Measurements from ENCODE around the gene BICC1.
A peak's percentile ranks its signal among the peaks of the same experiment; 100 is the strongest.

BICC1 gene

DNA sequence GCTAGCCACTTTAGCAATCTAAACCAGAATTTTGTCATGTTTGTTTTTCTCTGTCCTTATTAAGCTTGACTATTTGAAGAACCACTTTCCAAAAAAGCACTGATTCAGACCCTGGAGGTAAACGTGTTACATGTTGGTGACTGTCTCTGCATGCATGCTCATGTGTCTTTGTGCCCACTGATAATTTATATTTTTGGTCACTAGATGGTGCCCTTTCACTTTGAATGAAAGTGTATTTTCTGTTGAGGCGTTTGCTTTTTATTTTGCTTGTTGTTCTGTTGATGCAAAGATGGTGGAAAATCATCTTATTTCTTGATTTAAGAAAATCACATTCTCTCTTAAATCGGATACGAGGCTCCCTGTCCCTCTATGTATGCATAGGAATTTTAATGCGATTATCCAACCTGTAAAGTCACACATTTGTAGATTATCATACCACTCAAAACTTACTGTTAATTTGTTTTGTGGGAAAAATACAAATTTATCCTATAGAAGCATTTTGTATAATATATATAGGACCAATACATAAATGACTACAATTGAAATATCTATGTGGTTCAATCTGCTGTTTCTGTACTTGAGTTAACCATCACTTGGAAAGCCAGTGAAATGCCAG is 269.3 kb downstream of the BICC1 start:
- H3K14ac ChIP-seq (ENCODE audit: low read length), result no peak overlapping the region
- no CpG with 5 or more reads among the region's 5 CpGs for WGBS, 2 donors (ENCODE audit: extremely low coverage in 2 of 2, insufficient read length in 2 of 2, insufficient replicate concordance in 1 of 2)
- no peak overlapping the region for H3K4ac ChIP-seq (ENCODE audit: low read length)
- no peak overlapping the region for H3K4me3 ChIP-seq (ENCODE audit: low read length in 2 of 2)
- H3K79me1 ChIP-seq (ENCODE audit: low read depth, low read length), result no peaks in the 10 kb centered on the region
- H3K4me1 ChIP-seq (ENCODE audit: control insufficient read depth in 2 of 2, insufficient read depth in 1 of 2, low read depth in 1 of 2, low read length in 2 of 2), result peaks cover 0 to 5% of the 10 kb centered on the region in 2 donors
- no peak overlapping the region for H3K23ac ChIP-seq (ENCODE audit: low read depth, low read length, poor library complexity)
- no peak overlapping the region for H2BK15ac ChIP-seq (ENCODE audit: low read length)
- no peak overlapping the region for H3K18ac ChIP-seq (ENCODE audit: low read length)
- H2AK5ac ChIP-seq (ENCODE audit: low read depth, low read length), result no peak overlapping the region
- H4K8ac ChIP-seq (ENCODE audit: low read depth, low read length), result no peak overlapping the region
- H3K9ac ChIP-seq (ENCODE audit: low read depth, low read length, poor library complexity), result no peak overlapping the region
- H2AFZ ChIP-seq (ENCODE audit: low read length), result peak overlapping the region; percentile 74
- peak; percentile 51 for DNase-seq (ENCODE audit: low spot score)
- H2BK120ac ChIP-seq (ENCODE audit: low read depth, low read length), result no peak overlapping the region
- H2BK12ac ChIP-seq (ENCODE audit: low read length), result no peak overlapping the region
- H3K27ac ChIP-seq (replicated peaks; ENCODE audit: low read length), result no peak overlapping the region
- no peaks in the 10 kb centered on the region for H3K27me3 ChIP-seq (ENCODE audit: control insufficient read depth in 3 of 3, insufficient read depth in 3 of 3, low read depth in 1 of 3, low read length in 3 of 3)
- H3K4me2 ChIP-seq (ENCODE audit: insufficient read depth, low read length, poor library complexity, severe bottlenecking), result no peak overlapping the region
- no peak overlapping the region for H4K91ac ChIP-seq (ENCODE audit: low read depth, low read length, poor library complexity)
- no peaks in the 10 kb centered on the region for H3K36me3 ChIP-seq (replicated peaks in 1 of 2; ENCODE audit: control insufficient read depth in 2 of 2, insufficient read depth in 2 of 2, low read length in 2 of 2)
- H3K9me3 ChIP-seq (replicated peaks in 1 of 2; ENCODE audit: control insufficient read depth in 2 of 2, insufficient read depth in 1 of 2, low read depth in 1 of 2, low read length in 2 of 2), result no peaks in the 10 kb centered on the region
- H2BK5ac ChIP-seq (ENCODE audit: low read length), result no peak overlapping the region

DNA sequence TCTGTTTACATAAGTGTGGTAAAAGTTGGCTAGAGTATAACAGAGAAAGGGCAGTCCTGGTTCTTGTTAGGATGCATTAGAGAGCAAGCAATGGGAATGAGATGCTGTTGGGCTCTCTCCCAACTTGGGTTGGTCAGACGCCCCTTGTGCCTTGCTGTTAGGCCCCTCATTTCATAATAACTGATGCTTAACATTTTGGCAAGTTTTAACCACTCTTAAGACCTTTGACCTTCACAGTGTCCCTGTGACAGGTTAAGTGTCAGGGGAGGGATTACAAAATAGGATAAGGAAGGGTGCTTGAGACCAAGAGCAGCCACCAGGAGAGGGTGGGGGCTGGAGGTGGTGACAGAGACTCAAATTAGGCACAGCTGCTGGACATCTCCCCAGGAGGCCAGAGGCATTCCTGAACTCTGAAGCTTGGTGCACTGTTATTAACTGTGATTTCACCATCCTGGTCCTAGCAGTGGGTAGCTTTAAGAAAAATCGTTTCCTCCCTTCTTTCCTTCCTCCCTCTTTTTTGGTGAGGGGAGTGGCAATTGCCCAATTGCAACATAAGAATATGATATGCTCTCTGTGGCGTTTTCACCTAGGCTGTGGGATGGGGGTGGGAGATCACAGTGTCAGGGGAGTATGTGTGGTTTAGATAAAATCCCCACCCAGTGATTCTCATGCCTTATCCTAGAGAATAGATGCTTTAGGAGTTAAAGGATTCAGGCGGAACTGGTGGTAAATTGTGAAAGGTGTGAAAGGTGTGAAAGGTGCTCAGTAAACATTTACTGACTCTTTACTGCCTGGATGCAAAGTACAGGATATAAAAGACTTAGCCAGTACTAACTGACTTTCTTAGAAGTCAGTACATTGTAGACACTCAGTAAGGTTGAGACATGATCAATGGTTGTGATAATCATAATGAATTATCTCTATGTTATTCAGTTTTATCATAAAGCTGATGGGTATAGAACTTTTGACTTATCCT is 270.5 kb downstream of the BICC1 start:
- peaks cover 0 to 5% of the 10 kb centered on the region in 2 donors for H3K4me1 ChIP-seq (ENCODE audit: control insufficient read depth in 2 of 2, insufficient read depth in 1 of 2, low read depth in 1 of 2, low read length in 2 of 2)
- H3K27me3 ChIP-seq (ENCODE audit: control insufficient read depth in 3 of 3, insufficient read depth in 3 of 3, low read depth in 1 of 3, low read length in 3 of 3), result no peaks in the 10 kb centered on the region

DNA sequence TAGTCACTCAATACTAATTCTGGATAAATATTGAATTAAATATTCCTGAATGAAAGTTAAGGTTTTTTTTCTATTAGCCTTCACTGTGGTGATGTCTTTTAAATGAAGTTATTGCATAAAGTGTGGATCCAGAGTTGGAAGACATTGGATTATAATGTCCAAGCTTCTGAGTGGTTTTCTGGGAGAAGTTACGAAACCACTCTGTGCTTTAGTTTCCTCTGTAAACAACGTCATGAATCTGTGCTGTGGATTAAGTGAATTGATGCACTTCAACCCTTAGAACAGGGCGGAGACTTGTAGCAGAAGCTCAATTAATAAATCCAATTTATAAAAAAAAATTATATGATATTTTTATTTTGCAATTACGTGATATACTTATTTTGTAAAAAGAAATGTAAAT is 271.7 kb downstream of the BICC1 start:
- H2AFZ ChIP-seq (ENCODE audit: low read length), result no peak overlapping the region
- no CpG with 5 or more reads among the region's 4 CpGs for WGBS, 2 donors (ENCODE audit: extremely low coverage in 2 of 2, insufficient read length in 2 of 2, insufficient replicate concordance in 1 of 2)
- H3K27ac ChIP-seq (replicated peaks; ENCODE audit: low read length), result no peak overlapping the region
- H3K27me3 ChIP-seq (ENCODE audit: control insufficient read depth in 3 of 3, insufficient read depth in 3 of 3, low read depth in 1 of 3, low read length in 3 of 3), result no peaks in the 10 kb centered on the region
- no peak overlapping the region for H3K14ac ChIP-seq (ENCODE audit: low read length)
- H2BK15ac ChIP-seq (ENCODE audit: low read length), result no peak overlapping the region
- DNase-seq (ENCODE audit: low spot score), result no peak
- no peaks in the 10 kb centered on the region for H3K79me1 ChIP-seq (ENCODE audit: low read depth, low read length)
- no peak overlapping the region for H4K91ac ChIP-seq (ENCODE audit: low read depth, low read length, poor library complexity)
- H2BK120ac ChIP-seq (ENCODE audit: low read depth, low read length), result no peak overlapping the region
- no peaks in the 10 kb centered on the region for H3K9me3 ChIP-seq (replicated peaks in 1 of 2; ENCODE audit: control insufficient read depth in 2 of 2, insufficient read depth in 1 of 2, low read depth in 1 of 2, low read length in 2 of 2)
- no peak overlapping the region for H3K4me3 ChIP-seq (ENCODE audit: low read length in 2 of 2)
- H3K4me2 ChIP-seq (ENCODE audit: insufficient read depth, low read length, poor library complexity, severe bottlenecking), result no peak overlapping the region
- H3K4ac ChIP-seq (ENCODE audit: low read length), result no peak overlapping the region
- H2BK5ac ChIP-seq (ENCODE audit: low read length), result no peak overlapping the region
- no peak overlapping the region for H3K23ac ChIP-seq (ENCODE audit: low read depth, low read length, poor library complexity)
- no peaks in the 10 kb centered on the region for H3K36me3 ChIP-seq (replicated peaks in 1 of 2; ENCODE audit: control insufficient read depth in 2 of 2, insufficient read depth in 2 of 2, low read length in 2 of 2)
- H3K18ac ChIP-seq (ENCODE audit: low read length), result no peak overlapping the region
- H2AK5ac ChIP-seq (ENCODE audit: low read depth, low read length), result no peak overlapping the region
- no peak overlapping the region for H4K8ac ChIP-seq (ENCODE audit: low read depth, low read length)
- peaks cover 0 to 5% of the 10 kb centered on the region in 2 donors for H3K4me1 ChIP-seq (ENCODE audit: control insufficient read depth in 2 of 2, insufficient read depth in 1 of 2, low read depth in 1 of 2, low read length in 2 of 2)
- no peak overlapping the region for H3K9ac ChIP-seq (ENCODE audit: low read depth, low read length, poor library complexity)
- no peak overlapping the region for H2BK12ac ChIP-seq (ENCODE audit: low read length)

More for the DNA sequence above, 270.5 kb downstream of the BICC1 start:
- no peak overlapping the region for H2BK120ac ChIP-seq (ENCODE audit: low read depth, low read length)
- no peaks in the 10 kb centered on the region for H3K36me3 ChIP-seq (replicated peaks in 1 of 2; ENCODE audit: control insufficient read depth in 2 of 2, insufficient read depth in 2 of 2, low read length in 2 of 2)
- no peak overlapping the region for H3K14ac ChIP-seq (ENCODE audit: low read length)
- no peak overlapping the region for H3K4me2 ChIP-seq (ENCODE audit: insufficient read depth, low read length, poor library complexity, severe bottlenecking)
- H2AFZ ChIP-seq (ENCODE audit: low read length), result no peak overlapping the region
- no peak overlapping the region for H2BK15ac ChIP-seq (ENCODE audit: low read length)
- no peak for DNase-seq (ENCODE audit: low spot score)
- H3K9me3 ChIP-seq (replicated peaks in 1 of 2; ENCODE audit: control insufficient read depth in 2 of 2, insufficient read depth in 1 of 2, low read depth in 1 of 2, low read length in 2 of 2), result no peaks in the 10 kb centered on the region
- H2AK5ac ChIP-seq (ENCODE audit: low read depth, low read length), result no peak overlapping the region
- H3K18ac ChIP-seq (ENCODE audit: low read length), result no peak overlapping the region
- no peak overlapping the region for H3K9ac ChIP-seq (ENCODE audit: low read depth, low read length, poor library complexity)
- H3K27ac ChIP-seq (replicated peaks; ENCODE audit: low read length), result no peak overlapping the region
- no peak overlapping the region for H3K4ac ChIP-seq (ENCODE audit: low read length)
- WGBS, 2 donors (ENCODE audit: extremely low coverage in 2 of 2, insufficient read length in 2 of 2, insufficient replicate concordance in 1 of 2), result no CpG with 5 or more reads among the region's 4 CpGs
- no peak overlapping the region for H4K8ac ChIP-seq (ENCODE audit: low read depth, low read length)
- no peak overlapping the region for H2BK5ac ChIP-seq (ENCODE audit: low read length)
- no peak overlapping the region for H2BK12ac ChIP-seq (ENCODE audit: low read length)
- no peaks in the 10 kb centered on the region for H3K79me1 ChIP-seq (ENCODE audit: low read depth, low read length)
- no peak overlapping the region for H4K91ac ChIP-seq (ENCODE audit: low read depth, low read length, poor library complexity)
- no peak overlapping the region for H3K4me3 ChIP-seq (ENCODE audit: low read length in 2 of 2)
- H3K23ac ChIP-seq (ENCODE audit: low read depth, low read length, poor library complexity), result no peak overlapping the region

DNA sequence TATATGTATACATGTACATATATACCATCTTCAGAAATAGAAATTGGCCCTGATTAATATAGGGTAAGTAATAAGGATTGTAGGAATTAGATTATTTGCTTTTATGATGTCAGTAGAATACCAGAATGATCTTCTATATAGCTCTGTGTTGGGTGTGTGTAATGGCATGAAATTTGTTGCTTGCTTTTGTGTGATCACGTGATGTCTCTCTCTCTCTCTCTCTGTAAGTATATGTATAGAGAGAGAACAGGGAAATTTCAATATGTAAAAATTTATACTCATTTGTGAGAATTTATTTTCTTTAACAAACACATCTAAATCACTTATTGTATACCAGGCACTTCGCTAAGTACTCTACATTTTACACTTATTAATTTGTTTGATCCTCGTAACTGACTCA is 272.7 kb downstream of the BICC1 start:
- Histone ChIP-seq H3K18ac (ENCODE audit: low read length) (no peak overlapping the region), H2BK5ac (ENCODE audit: low read length) (no peak overlapping the region), H2AK5ac (ENCODE audit: low read depth, low read length) (no peak overlapping the region), H3K4me3 (ENCODE audit: low read length in 2 of 2) (no peak overlapping the region), H2BK12ac (ENCODE audit: low read length) (no peak overlapping the region), H2BK120ac (ENCODE audit: low read depth, low read length) (no peak overlapping the region), H3K4me2 (ENCODE audit: insufficient read depth, low read length, poor library complexity, severe bottlenecking) (no peak overlapping the region), H2BK15ac (ENCODE audit: low read length) (no peak overlapping the region), H4K91ac (ENCODE audit: low read depth, low read length, poor library complexity) (no peak overlapping the region), H3K9me3 (replicated peaks in 1 of 2; ENCODE audit: control insufficient read depth in 2 of 2, insufficient read depth in 1 of 2, low read depth in 1 of 2, low read length in 2 of 2) (no peaks in the 10 kb centered on the region), H3K9ac (ENCODE audit: low read depth, low read length, poor library complexity) (no peak overlapping the region), H3K14ac (ENCODE audit: low read length) (no peak overlapping the region), H3K27ac (replicated peaks; ENCODE audit: low read length) (no peak overlapping the region), H3K79me1 (ENCODE audit: low read depth, low read length) (no peaks in the 10 kb centered on the region), H4K8ac (ENCODE audit: low read depth, low read length) (no peak overlapping the region), H3K4ac (ENCODE audit: low read length) (no peak overlapping the region), H3K4me1 (ENCODE audit: control insufficient read depth in 2 of 2, insufficient read depth in 1 of 2, low read depth in 1 of 2, low read length in 2 of 2) (peaks cover 0 to 5% of the 10 kb centered on the region in 2 donors), H3K36me3 (replicated peaks in 1 of 2; ENCODE audit: control insufficient read depth in 2 of 2, insufficient read depth in 2 of 2, low read length in 2 of 2) (no peaks in the 10 kb centered on the region), H2AFZ (ENCODE audit: low read length) (no peak overlapping the region), H3K23ac (ENCODE audit: low read depth, low read length, poor library complexity) (no peak overlapping the region), H3K27me3 (ENCODE audit: control insufficient read depth in 3 of 3, insufficient read depth in 3 of 3, low read depth in 1 of 3, low read length in 3 of 3) (no peaks in the 10 kb centered on the region)
- WGBS, 2 donors (ENCODE audit: extremely low coverage in 2 of 2, insufficient read length in 2 of 2, insufficient replicate concordance in 1 of 2), result no CpG with 5 or more reads among the region's 3 CpGs
- no peak for DNase-seq (ENCODE audit: low spot score)
